GM18861 (cell line): Measurements from ENCODE around the gene FANCM.

ENCODE experiments used
- ATAC-seq: cut with Tn5 transposase; IDR thresholded peaks from one replicate; pipeline ENCODE4 v1.9.1; 2021; ENCODE audit not compliant: unreplicated experiment

FANCM gene

DNA sequence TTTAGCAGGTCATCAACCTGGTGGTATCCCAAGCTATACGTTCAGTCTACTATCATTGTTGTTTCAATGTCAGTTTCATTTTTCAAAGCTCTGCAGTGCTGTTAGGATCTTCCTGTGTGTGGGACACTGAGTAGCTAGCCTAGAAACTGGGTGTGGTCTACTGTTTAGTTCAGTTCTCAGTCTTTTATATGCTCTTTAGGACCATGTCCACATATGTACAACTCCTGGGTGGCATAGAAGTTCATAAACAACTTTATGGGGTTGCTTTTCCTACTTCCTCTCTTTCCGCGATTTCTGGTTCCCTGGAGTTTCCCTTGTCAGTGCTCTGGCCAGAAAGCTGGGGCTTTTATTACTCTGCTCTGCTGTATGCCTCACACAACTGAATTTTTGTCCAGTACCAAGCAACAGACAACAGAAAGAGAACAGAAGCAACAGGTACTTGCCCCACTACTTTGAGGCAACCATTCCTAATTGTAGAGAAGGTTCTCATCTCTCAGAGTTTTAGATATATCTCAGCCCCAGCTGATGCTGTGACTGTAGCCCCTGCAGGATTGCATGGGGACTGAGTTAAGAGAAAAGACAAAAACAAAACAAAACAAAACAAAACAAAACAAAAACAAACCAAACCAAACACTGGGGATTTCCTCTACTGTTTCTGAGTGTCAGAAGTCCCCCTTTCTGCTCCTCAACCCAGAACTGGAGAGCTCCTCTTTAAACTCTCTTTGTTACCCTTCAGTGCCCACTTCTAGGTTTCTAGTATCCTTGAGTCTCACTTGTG lies 86.9 kb downstream of the FANCM start:
- no peak for ATAC-seq

GRCh38 chr14:45227566-45227965 lies 91.8 kb downstream of the FANCM start:
- no peak for ATAC-seq

DNA sequence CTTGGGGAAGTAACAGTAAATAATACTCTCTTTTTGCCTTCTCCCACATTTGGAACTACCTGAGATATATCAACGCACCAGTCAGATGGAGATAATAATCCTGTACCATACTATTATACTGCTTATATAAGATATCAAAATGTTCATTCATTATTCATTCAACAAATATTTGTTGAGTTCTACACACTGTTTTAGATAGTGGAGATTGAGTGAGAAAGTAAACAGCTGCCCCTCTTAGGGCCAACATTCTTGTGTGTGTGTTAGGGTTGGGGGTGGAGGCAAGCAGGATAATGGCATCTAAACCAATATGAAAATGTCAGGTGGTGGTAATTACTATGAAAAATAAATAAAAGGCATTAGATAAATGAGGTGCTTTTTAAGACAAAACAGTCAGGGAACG lies 103.3 kb downstream of the FANCM start:
- no peak for ATAC-seq

GRCh38 chr14:45242706-45243105 lies 107.0 kb downstream of the FANCM start:
- no peak for ATAC-seq

DNA sequence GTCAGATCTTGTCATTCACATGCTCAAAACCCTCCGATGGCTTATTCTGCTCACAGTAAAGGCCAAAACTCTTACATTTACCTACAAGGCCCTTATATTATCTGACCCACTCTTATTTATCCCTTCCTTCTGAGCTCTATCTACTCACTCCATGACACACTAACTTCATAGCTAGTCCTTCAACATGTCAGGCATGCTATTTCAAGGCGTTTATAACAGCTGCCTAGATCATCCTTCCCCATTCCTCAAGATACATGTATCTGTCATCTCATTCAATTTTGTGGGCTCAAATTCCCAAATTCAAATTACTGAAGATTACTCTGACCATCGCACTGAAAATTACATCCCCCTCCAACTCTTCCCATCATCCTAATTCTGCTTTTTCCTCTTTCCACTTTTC lies 110.4 kb downstream of the FANCM start:
- ATAC-seq: no peak

DNA sequence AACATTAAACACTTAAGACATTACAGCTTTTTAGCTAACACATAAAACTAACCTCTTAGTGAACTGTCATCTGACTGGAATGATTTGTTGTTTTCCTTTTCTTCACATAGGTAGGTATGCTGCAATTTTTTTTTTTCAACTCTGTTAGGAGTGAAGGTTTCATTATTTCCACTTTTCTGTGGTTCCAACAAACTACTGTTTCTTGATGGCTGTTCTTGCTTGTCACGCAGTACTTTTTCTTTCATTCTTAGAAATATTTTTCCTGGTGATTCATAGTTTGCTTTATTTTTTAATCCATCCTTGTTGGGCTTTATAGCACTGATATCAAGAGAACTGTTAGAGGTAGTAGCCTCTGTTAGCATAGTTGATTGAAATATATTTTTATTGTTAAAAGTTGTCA lies 111.0 kb downstream of the FANCM start:
- ATAC-seq: no peak

- no peak for ATAC-seq
Observed at GRCh38 chr14:45247427-45247826, 111.7 kb downstream of the FANCM start.

- ATAC-seq: no peak
Observed at GRCh38 chr14:45249856-45250575, 114.3 kb downstream of the FANCM start.
